Measurements from ENCODE around the gene EXT2.

The EXT2 gene

GRCh38 chr11:44274404-44274803 lies 178.9 kb downstream of the EXT2 start:
- H3K27ac ChIP-seq (ENCODE audit: low read length), result no peak overlapping the region
- H3K9ac ChIP-seq (ENCODE audit: low read length), result no peak overlapping the region
- H4K20me1 ChIP-seq (ENCODE audit: insufficient read depth, low read length), result no peaks in the 10 kb centered on the region
- no peak overlapping the region for H3K4me2 ChIP-seq (ENCODE audit: low read length)
- no peaks in the 10 kb centered on the region for H3K4me1 ChIP-seq (ENCODE audit: low read length)
- H2AFZ ChIP-seq (ENCODE audit: low read depth, low read length), result no peak overlapping the region
- TF ChIP-seq, protein P1, sequence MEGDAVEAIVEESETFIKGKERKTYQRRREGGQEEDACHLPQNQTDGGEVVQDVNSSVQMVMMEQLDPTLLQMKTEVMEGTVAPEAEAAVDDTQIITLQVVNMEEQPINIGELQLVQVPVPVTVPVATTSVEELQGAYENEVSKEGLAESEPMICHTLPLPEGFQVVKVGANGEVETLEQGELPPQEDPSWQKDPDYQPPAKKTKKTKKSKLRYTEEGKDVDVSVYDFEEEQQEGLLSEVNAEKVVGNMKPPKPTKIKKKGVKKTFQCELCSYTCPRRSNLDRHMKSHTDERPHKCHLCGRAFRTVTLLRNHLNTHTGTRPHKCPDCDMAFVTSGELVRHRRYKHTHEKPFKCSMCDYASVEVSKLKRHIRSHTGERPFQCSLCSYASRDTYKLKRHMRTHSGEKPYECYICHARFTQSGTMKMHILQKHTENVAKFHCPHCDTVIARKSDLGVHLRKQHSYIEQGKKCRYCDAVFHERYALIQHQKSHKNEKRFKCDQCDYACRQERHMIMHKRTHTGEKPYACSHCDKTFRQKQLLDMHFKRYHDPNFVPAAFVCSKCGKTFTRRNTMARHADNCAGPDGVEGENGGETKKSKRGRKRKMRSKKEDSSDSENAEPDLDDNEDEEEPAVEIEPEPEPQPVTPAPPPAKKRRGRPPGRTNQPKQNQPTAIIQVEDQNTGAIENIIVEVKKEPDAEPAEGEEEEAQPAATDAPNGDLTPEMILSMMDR (IDR thresholded peaks at IDR 0.05; ENCODE audit: low read depth, low read length), result no peak
- no peak for TF ChIP-seq EZH2phosphoT487 (IDR thresholded peaks at IDR 0.05; ENCODE audit: low read depth)
- no peaks in the 10 kb centered on the region for H3K36me3 ChIP-seq (replicated peaks; ENCODE audit: low read depth, low read length)
- no peaks in the 10 kb centered on the region for H3K9me3 ChIP-seq (ENCODE audit: insufficient read depth, low read length)
- no peak overlapping the region for H3K4me3 ChIP-seq (ENCODE audit: low read length)
- no peaks in the 10 kb centered on the region for H3K79me2 ChIP-seq (ENCODE audit: low read length)
- H3K27me3 ChIP-seq (ENCODE audit: low read depth, low read length), result peaks cover 5% of the 10 kb centered on the region; the same call in 1 of the 2 replicates

GRCh38 chr11:44275241-44275640 lies 179.8 kb downstream of the EXT2 start:
- Histone ChIP-seq H3K9ac (ENCODE audit: low read length) (no peak overlapping the region), H3K4me2 (ENCODE audit: low read length) (no peak overlapping the region), H3K4me3 (ENCODE audit: low read length) (no peak overlapping the region), H3K27ac (ENCODE audit: low read length) (no peak overlapping the region), H3K27me3 (ENCODE audit: low read depth, low read length) (peaks cover 9% of the 10 kb centered on the region; the same call in 1 of the 2 replicates), H3K36me3 (replicated peaks; ENCODE audit: low read depth, low read length) (no peaks in the 10 kb centered on the region), H3K4me1 (ENCODE audit: low read length) (no peaks in the 10 kb centered on the region), H4K20me1 (ENCODE audit: insufficient read depth, low read length) (no peaks in the 10 kb centered on the region), H2AFZ (ENCODE audit: low read depth, low read length) (no peak overlapping the region), H3K79me2 (ENCODE audit: low read length) (no peaks in the 10 kb centered on the region), H3K9me3 (ENCODE audit: insufficient read depth, low read length) (no peaks in the 10 kb centered on the region)
- TF ChIP-seq EZH2phosphoT487 (IDR thresholded peaks at IDR 0.05; ENCODE audit: low read depth), result no peak
- TF ChIP-seq, protein P1 (IDR thresholded peaks at IDR 0.05; ENCODE audit: low read depth, low read length), result no peak

- Histone ChIP-seq H3K9ac (ENCODE audit: low read length) (no peak overlapping the region), H3K79me2 (ENCODE audit: low read length) (no peaks in the 10 kb centered on the region), H2AFZ (ENCODE audit: low read depth, low read length) (no peak overlapping the region), H3K27me3 (ENCODE audit: low read depth, low read length) (peaks cover 9% of the 10 kb centered on the region; the same call in 1 of the 2 replicates), H3K4me3 (ENCODE audit: low read length) (no peak overlapping the region), H4K20me1 (ENCODE audit: insufficient read depth, low read length) (no peaks in the 10 kb centered on the region), H3K9me3 (ENCODE audit: insufficient read depth, low read length) (no peaks in the 10 kb centered on the region), H3K27ac (ENCODE audit: low read length) (no peak overlapping the region), H3K4me2 (ENCODE audit: low read length) (no peak overlapping the region), H3K4me1 (ENCODE audit: low read length) (no peaks in the 10 kb centered on the region), H3K36me3 (replicated peaks; ENCODE audit: low read depth, low read length) (no peaks in the 10 kb centered on the region)
- no peak for TF ChIP-seq EZH2phosphoT487 (IDR thresholded peaks at IDR 0.05; ENCODE audit: low read depth)
- TF ChIP-seq, protein P1 (IDR thresholded peaks at IDR 0.05; ENCODE audit: low read depth, low read length), result no peak
These were observed 180.6 kb downstream of the EXT2 start for GRCh38 chr11:44275961-44276550.

DNA sequence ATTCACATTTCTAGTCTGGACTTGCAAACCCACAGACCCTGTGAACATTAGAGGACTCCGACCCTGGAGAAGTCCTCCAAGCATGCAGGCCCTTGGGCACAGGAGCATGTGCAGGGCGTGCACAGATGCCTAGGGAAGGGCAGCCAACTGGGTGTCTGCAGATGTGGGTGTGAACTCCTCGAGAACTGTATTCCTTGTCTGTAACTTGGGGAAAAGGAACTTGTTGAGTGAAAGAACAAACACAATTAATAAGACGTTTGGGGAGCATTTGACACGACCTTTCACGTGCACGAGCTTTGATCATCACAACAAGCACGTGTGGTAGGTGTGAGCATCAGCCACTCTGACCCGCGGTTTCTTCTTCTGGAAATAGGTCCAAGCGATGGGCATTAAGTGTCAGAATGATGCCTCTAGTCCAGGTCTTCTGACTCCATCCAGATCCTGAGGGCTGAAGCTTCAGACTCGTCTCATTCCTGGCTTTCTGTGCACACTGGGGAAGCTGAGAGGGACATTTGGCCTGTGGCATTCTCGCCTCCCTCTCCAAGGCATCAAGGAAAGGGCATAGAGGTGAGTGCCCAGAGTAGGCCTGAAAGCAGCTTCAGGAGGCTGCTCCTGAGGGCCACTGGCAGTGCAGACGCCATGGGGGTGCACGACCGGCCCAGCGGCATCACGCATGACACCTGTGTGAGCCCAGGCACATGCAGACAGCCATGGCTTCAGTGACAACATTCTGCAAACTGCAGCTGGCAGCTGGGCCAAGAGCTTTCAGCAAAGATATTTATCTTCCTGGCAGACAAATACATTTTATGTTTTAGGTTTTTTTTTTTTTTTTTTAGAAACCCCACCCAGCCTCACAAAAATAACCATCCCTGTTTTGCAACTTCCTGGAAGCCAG lies 182.0 kb downstream of the EXT2 start:
- H3K9me3 ChIP-seq (ENCODE audit: insufficient read depth, low read length), result no peaks in the 10 kb centered on the region
- no peaks in the 10 kb centered on the region for H3K36me3 ChIP-seq (replicated peaks; ENCODE audit: low read depth, low read length)
- no peak overlapping the region for H2AFZ ChIP-seq (ENCODE audit: low read depth, low read length)
- H3K4me3 ChIP-seq (ENCODE audit: low read length), result no peak overlapping the region
- no peak overlapping the region for H3K9ac ChIP-seq (ENCODE audit: low read length)
- H3K27me3 ChIP-seq (ENCODE audit: low read depth, low read length), result peaks cover 9% of the 10 kb centered on the region; the same call in 1 of the 2 replicates
- no peaks in the 10 kb centered on the region for H3K79me2 ChIP-seq (ENCODE audit: low read length)
- H3K4me1 ChIP-seq (ENCODE audit: low read length), result no peaks in the 10 kb centered on the region
- TF ChIP-seq EZH2phosphoT487 (IDR thresholded peaks at IDR 0.05; ENCODE audit: low read depth), result no peak
- TF ChIP-seq, protein P1 (IDR thresholded peaks at IDR 0.05; ENCODE audit: low read depth, low read length), result no peak
- no peak overlapping the region for H3K4me2 ChIP-seq (ENCODE audit: low read length)
- no peak overlapping the region for H3K27ac ChIP-seq (ENCODE audit: low read length)
- H4K20me1 ChIP-seq (ENCODE audit: insufficient read depth, low read length), result no peaks in the 10 kb centered on the region

Data from OCI-LY3 (cell line).